ENCODE data around the gene FHIT.
"Not testable (repeated sequence)": the region's sequence is repeated elsewhere in the genome, so short reads cannot be mapped to it uniquely, and the experiment has no call there.

FHIT gene

GRCh38 chr3:61053781-61054496 lies 197.3 kb downstream of the FHIT start:
- no peak for DNase-seq

GRCh38 chr3:61052851-61053250 lies 198.4 kb downstream of the FHIT start:
- no peak for DNase-seq

DNA sequence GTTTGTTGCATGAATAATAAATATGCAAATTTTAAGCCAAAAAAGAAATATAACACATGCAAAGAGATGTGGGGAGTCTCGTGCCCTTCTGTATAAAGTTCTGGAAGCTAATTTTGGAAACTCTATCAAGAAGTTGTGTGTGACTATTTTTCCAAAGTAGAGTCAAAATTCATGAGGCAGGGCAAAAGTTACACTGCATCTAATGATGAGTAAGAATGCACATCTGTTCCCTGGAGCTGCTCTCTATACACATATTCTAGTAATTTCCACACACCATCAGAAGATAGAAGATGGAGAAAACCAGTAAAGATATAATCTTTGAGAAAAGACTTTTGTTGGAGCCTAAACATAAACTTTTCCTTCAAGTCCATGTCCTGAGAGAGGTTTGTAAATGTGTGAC lies 199.6 kb downstream of the FHIT start:
- no peak for DNase-seq

DNA sequence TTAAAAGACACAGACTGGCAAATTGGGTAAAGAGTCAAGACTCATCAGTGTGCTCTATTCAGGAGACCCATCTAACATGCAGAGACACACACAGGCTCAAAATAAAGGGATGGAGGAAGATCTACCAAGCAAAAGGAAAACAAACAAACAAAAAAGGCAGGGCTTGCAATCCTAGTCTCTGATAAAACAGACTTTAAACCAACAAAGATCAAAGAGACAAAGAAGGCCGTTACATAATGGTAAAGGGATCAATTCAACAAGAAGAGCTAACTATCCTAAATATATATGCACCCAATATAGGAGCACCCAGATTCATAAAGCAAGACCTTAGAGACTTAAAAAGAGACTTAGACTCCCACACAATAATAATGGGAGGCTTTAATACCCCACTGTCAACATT lies 206.1 kb downstream of the FHIT start:
- not testable (repeated sequence) for DNase-seq

DNA sequence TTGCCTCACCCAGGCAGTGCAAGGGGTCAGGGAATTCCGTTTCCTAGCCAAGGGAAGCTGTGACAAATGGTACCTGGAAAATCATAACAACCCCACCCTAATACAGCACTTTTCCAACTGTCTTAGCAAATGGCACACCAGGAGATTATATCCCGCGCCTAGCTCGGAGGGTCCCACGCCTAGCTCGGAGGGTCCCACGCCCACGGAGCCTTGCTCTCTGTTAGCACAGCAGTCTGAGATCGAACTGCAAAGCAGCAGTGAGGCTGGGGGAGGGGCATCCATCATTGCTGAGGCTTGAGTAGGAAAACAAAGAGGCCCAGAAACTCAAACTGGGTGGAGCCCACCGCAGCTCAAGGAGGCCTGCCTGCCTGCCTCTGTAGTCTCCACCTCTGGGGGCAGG lies 208.1 kb downstream of the FHIT start:
- no peak for DNase-seq

GRCh38 chr3:61040618-61041017 lies 210.6 kb downstream of the FHIT start:
- no peak for DNase-seq

GRCh38 chr3:61035573-61035972 lies 215.7 kb downstream of the FHIT start:
- no peak for DNase-seq

GRCh38 chr3:61032991-61033390 lies 218.3 kb downstream of the FHIT start:
- no peak for DNase-seq

GRCh38 chr3:61031503-61031902 lies 219.7 kb downstream of the FHIT start:
- no peak for DNase-seq

DNA sequence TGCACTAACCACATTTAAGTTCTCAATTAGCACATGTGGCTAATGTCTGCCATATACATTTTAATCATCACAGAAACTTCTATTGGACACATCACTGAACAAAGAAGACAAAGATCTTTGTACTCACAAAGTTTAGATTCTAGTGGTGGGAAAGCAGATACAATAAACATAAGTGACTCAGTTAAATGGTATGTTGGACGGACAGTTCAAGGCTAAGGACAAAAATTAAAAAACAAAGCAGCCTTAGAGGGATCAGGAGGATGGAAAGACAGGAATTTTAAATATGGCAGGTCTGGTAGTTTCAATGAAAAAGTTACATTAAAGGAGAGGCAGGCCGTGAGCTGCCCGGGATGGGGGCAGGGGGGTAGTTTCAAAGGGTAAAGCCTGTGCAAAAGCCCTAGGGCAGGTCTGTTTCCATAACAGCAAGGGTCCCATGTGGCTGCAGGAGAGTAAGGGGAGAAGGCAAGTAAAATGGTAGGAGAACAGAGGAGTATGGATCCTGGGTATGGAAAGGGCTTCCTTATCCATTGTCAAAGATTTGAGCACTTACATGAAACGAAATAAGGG lies 220.7 kb downstream of the FHIT start:
- DNase-seq = no peak

- no peak for DNase-seq
These were observed 222.1 kb downstream of the FHIT start for GRCh38 chr3:61029194-61029593.

- DNase-seq = no peak
These were observed 232.4 kb downstream of the FHIT start for GRCh38 chr3:61018807-61019206.

DNA sequence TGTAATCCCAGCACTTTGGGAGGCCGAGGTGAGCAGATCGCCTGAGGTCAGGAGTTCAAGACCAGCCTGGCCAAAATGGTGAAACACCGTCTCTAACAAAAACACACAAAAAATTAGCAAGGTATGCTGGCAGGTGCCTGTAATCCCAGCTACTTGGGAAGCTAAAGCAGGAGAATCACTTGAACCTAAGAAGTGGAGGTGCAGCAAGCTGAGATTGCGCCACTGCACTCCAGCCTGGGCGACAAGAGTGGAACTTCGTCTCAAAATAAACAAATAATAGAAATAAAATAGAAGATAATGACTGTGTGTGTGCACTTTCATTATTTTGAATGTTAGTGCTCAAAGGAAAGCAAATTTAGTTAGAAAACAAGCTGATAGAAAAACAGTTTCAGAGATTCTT lies 234.2 kb downstream of the FHIT start:
- DNase-seq = not testable (repeated sequence)

DNA sequence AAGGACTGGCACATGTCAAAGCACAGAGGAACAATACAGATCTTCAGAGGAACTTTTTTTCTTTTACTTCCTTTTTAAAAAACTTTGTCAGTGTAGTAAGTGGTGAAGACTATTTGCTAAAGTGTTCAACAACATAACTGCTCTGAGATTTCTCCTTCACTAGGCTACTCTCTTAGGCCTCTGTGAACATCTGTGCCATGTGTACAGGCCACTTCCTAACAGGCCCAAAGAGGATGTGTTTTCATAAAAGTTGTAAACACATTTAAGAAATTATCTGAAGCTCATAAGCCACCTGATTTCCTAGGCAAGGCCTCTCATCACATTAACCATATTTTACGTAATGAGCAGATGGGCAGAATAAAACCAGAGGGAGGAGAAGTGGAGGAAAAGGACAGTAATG lies 235.4 kb downstream of the FHIT start:
- DNase-seq = no peak

DNA sequence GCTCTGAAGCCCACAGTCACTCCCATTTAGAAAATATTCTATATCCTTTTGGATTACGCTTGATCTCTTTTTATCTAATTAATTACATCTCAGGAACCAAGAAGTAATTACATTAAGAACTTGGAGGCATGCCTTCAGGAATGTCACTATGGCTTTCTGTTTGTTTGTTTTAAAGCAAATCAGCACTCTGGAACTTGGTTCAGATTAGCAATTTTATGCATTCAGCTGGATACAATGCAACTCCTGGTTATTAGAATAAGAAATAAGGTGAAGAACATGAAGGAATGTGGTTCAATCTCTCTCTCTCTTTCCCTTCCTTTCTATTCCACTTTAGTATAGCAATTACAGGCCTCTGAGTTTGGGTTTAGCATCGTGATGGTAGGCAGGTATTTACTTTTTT lies 235.8 kb downstream of the FHIT start:
- DNase-seq = no peak

- peak; percentile 21 for DNase-seq
These were observed 242.3 kb downstream of the FHIT start for GRCh38 chr3:61008998-61009380.

GRCh38 chr3:61008153-61008997 lies 242.9 kb downstream of the FHIT start:
- DNase-seq = no peak

- no peak for DNase-seq
These were observed 245.7 kb downstream of the FHIT start for GRCh38 chr3:61005591-61005990.

GRCh38 chr3:60998858-60999257 lies 252.4 kb downstream of the FHIT start:
- DNase-seq = no peak

DNA sequence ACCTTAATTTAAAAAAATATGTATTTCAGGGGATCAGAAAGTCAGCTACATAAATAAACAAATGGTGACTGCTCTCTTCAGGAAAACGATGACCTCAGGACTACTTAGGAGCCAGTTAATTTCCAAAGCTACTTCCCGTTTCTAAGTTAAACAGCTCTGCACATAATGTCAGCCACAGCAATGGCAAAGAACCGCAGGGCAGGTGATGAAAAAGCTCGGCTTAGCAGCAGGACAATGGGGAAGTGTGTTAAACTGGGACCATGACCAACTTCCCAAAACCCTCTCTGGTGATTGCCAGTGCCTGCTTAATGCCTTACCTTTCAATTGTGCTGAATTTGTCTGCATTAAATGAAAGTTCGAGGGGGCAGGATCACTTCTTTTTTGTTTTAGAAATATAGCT lies 258.9 kb downstream of the FHIT start:
- peak; percentile 43 for DNase-seq

DNA sequence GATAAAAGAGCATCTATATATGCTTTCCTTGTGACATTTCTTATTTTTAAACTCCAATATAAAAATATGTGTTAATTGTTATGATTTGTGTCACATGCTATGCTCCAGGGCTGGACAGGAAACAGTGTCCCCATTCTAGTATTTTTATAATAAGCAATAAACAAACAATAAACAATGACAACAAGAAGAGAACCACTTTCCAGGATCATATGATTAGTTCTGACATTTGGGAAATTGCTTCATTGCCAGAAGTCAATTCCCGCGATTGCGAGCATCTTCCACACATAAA lies 260.9 kb downstream of the FHIT start:
- no peak for DNase-seq

- DNase-seq = no peak
These were observed 261.4 kb downstream of the FHIT start for GRCh38 chr3:60989626-60990441.

DNA sequence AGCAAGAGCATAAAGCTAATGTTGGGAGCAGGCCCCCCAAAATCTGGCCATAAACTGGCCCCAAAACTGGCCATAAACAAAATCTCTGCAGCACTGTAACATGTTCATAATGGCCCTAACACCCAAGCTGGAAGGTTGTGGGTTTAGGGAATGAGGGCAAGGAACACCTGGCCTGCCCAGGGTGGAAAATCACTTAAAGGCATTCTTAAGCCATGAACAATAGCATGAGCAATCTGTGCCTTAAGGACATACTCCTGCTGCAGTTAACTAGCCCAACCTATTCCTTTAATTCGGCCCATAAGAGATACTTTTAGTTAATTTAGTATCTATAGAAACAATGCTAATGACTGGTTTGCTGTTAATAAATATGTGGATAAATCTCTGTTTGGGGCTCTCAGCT lies 264.1 kb downstream of the FHIT start:
- DNase-seq = not testable (repeated sequence)
